Spleen (tissue), 11 donors: ENCODE measurements around the gene MAU2. TPM values are rescaled to one million over a fixed set of nuclear protein-coding genes. Genes with fewer than 3 reads are reported as not detected.

ENCODE experiments used
- DNase-seq: peaks from one replicate; pipeline ENCODE4 v3.0.0-alpha.2; 2020
- H3K27ac ChIP-seq, 8 donors: fragments of 200-600 bp; sonication (generic) in 7 of 8; 1 replicate in 4 of 8; 2 replicates in 4 of 8; pipeline versions ENCODE4 v1.5.0 to v1.8.0; 2016 to 2021; ENCODE audit warnings: inconsistent platforms in 4 of 8, mild to moderate bottlenecking in 4 of 8, moderate library complexity in 1 of 8
- H3K27me3 ChIP-seq, 7 donors: fragments of 200-600 bp; sonication (generic) in 6 of 7; replicated peaks in 1 of 7; 1 replicate in 4 of 7; 2 replicates in 3 of 7; pipeline versions ENCODE4 v1.5.0 to v1.8.0; 2016 to 2021; ENCODE audit warnings: inconsistent platforms in 3 of 7, mild to moderate bottlenecking in 1 of 7
- H3K36me3 ChIP-seq, 6 donors: fragments of 200-600 bp; sonication (generic) in 5 of 6; 1 replicate in 4 of 6; 2 replicates in 2 of 6; pipeline versions ENCODE4 v1.5.0 to v1.8.0; 2016 to 2021; ENCODE audit warnings: inconsistent platforms in 2 of 6
- H3K4me1 ChIP-seq, 6 donors: fragments of 200-600 bp; sonication (generic) in 5 of 6; 1 replicate in 3 of 6; 2 replicates in 3 of 6; pipeline versions ENCODE4 v1.5.0 to v1.8.0; 2016 to 2021; ENCODE audit warnings: inconsistent platforms in 3 of 6
- H3K4me3 ChIP-seq, 8 donors: fragments of 200-600 bp; sonication (generic) in 7 of 8; 1 replicate in 4 of 8; 2 replicates in 4 of 8; pipeline versions ENCODE4 v1.5.0 to v1.8.0; 2016 to 2021; ENCODE audit warnings: inconsistent platforms in 4 of 8, mild to moderate bottlenecking in 4 of 8, moderate library complexity in 2 of 8
- H3K9me3 ChIP-seq, 8 donors: fragments of 200-600 bp; sonication (generic) in 7 of 8; 1 replicate in 4 of 8; 2 replicates in 4 of 8; pipeline versions ENCODE4 v1.5.0 to v1.8.0; 2016 to 2021; ENCODE audit warnings: inconsistent platforms in 4 of 8
- CTCF ChIP-seq, 11 experiments: fragments of 200-600 bp in 7 of 11; fragments of 450-650 bp in 4 of 11; sonication (generic) in 4 of 11; IDR thresholded peaks in 8 of 11; conservative IDR thresholded peaks in 3 of 11; 1 replicate in 7 of 11; 2 replicates in 4 of 11; pipeline versions ENCODE4 v1.4.0 to v1.8.0; 2016 to 2021; ENCODE audit warnings: antibody characterized with exemption in 11 of 11, inconsistent platforms in 4 of 11, mild to moderate bottlenecking in 1 of 11
- POLR2A ChIP-seq, 3 donors: fragments of 450-650 bp; IDR thresholded peaks; one replicate each; pipeline ENCODE4 v1.5.1; 2017; ENCODE audit warnings: antibody characterized with exemption in 3 of 3, mild to moderate bottlenecking in 1 of 3
- POLR2AphosphoS5 ChIP-seq, 3 donors: sonication (generic); formaldehyde crosslinking; IDR thresholded peaks; one replicate each; pipeline ENCODE4 v1.5.1; 2017; ENCODE audit warnings: antibody characterized with exemption in 3 of 3
- WGBS, 5 donors: extraction: QIAGEN DNeasy Blood & Tissue Kit in 3 of 5; methylation state at CpG; one replicate each; pipeline versions ENCODE4 v1.1.5 to v1.1.7; 2013 to 2018; 5-methylcytosine and 5-hydroxymethylcytosine counted together
- intact Hi-C: fragments of 100-400 bp; cut with DNase I; formaldehyde crosslinking; loops from one replicate; pipeline ENCODE4 v1.15.0; 2023; ENCODE audit warnings: low total_unique reads
- polyA plus RNA-seq, 3 donors: library from polyadenylated mRNA; stranded (reverse); fragments of 200-250 nt; gene quantifications; one replicate each; pipeline ENCODE4 v1.2.1, GENCODE V29; 2013
- total RNA-seq, 7 donors: library from RNA; depleted of rRNA in 3 of 7; stranded (reverse); fragments of >200 nt in 3 of 7; fragmentation: NEBNext Ultra II Directional in 4 of 7; extraction: Animal tissue kit (Norgen Biotek cat#: 25700) in 4 of 7; gene quantifications; one replicate each; pipeline versions ENCODE4 v1.1.0 to v1.2.1, GENCODE V29; 2016 to 2021
- donor health status: healthy with polysubstance abuse.
- donor health status: DM: no; HTN: no; CAD: no; lungs with moderate emphysema.
- donor health status: DM: no; HTN: no; CAD: no.
- donor health status: Bipolar disorder and iron deficiency.
- donor health status: healthy.
- donor health status: DM: no; HTN: no; CAD: no.
- donor health status: DM: yes; HTN: yes; CAD: no.

The MAU2 gene
- total and polyA plus RNA-seq, 10 donors: 12.0 to 133 (median 95.1) TPM

DNA sequence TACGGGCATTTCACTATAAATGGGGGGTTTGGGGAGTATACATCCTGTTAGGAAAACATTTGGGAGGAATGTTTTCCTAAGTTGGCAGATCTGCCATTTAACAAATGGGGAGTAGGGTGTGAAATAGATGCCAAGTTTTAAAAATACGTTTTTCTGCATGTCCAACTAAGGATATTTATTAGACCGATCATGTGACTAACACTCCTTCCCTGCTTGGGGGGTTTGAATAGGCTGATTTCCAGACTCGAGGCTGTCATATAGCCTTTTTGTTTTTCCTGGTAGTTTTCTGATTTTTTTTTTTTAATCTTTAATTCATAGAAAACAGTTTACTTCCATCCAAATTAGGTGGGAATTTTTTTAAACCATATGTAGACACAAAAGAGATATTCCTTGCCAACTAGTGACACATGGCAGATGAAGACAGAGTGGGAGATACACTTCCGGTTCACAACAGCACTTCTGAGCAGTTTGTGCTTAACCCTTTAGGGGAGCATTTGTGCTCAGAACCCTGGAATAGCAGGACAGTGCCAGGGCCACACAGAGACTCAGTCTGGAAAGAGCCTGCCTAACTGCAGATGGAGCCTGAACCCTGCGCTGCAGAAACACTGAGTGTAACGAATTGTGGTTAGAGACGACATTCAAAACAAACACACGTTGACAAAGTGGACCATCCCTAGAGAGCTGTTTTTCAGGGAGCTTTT, 79.3 kb downstream of the MAU2 start:
- TF ChIP-seq POLR2A (IDR thresholded peaks at IDR 0.05) (no peak), POLR2AphosphoS5 (IDR thresholded peaks at IDR 0.05) (no peak), CTCF (IDR thresholded peaks at IDR 0.05 in 8 of 11, conservative IDR thresholded peaks at IDR 0.05 in 3 of 11) (no peak)
- Histone ChIP-seq H3K4me3 (no peak overlapping the region), H3K27ac (peak overlapping the region in 6 of 8 donors; percentile 8 to 45 (median 36)), H3K9me3 (no peaks in the 10 kb centered on the region), H3K27me3 (no peaks in the 10 kb centered on the region), H3K36me3 (no peaks in the 10 kb centered on the region), H3K4me1 (peaks cover 19 to 91% (median 54%) of the 10 kb centered on the region in 6 donors)
- 48 to 57% (median 56%) methylated on average over 9 of the region's 9 CpGs for WGBS, 5 donors
- peak; percentile 15 for DNase-seq
- intact Hi-C loops: loop anchor here (10.0 kb wide), 1 partner anchor 85 kb away; no protein-coding TSS in a partner anchor

GRCh38 chr19:19402656-19403372, 82.2 kb downstream of the MAU2 start:
- peaks cover 24 to 82% (median 56%) of the 10 kb centered on the region in 6 donors for H3K4me1 ChIP-seq
- peak; percentile 19 for DNase-seq
- 76 to 86% (median 80%) methylated on average over 11 of the region's 11 CpGs for WGBS, 5 donors
- H3K36me3 ChIP-seq: no peaks in the 10 kb centered on the region
- intact Hi-C loops: loop anchor here (10.0 kb wide), 1 partner anchor 82 kb away; no protein-coding TSS in a partner anchor
- TF ChIP-seq POLR2AphosphoS5 (IDR thresholded peaks at IDR 0.05) (no peak), POLR2A (IDR thresholded peaks at IDR 0.05) (no peak), CTCF (IDR thresholded peaks at IDR 0.05 in 8 of 11, conservative IDR thresholded peaks at IDR 0.05 in 3 of 11) (no peak)
- no peak overlapping the region for H3K4me3 ChIP-seq
- H3K27ac ChIP-seq: peak overlapping the region in 6 of 8 donors; percentile 38 to 95 (median 60)
- H3K27me3 ChIP-seq: no peaks in the 10 kb centered on the region
- H3K9me3 ChIP-seq: no peaks in the 10 kb centered on the region

- Histone ChIP-seq H3K27ac (peak overlapping the region in 6 of 8 donors; percentile 38 to 95 (median 60)), H3K9me3 (no peaks in the 10 kb centered on the region), H3K36me3 (no peaks in the 10 kb centered on the region), H3K4me3 (no peak overlapping the region), H3K4me1 (peaks cover 30 to 85% (median 61%) of the 10 kb centered on the region in 6 donors), H3K27me3 (no peaks in the 10 kb centered on the region)
- TF ChIP-seq POLR2AphosphoS5 (IDR thresholded peaks at IDR 0.05) (no peak), CTCF (IDR thresholded peaks at IDR 0.05 in 8 of 11, conservative IDR thresholded peaks at IDR 0.05 in 3 of 11) (no peak), POLR2A (IDR thresholded peaks at IDR 0.05) (no peak)
- intact Hi-C loops: loop anchor here (10.0 kb wide), 1 partner anchor 81 kb away; no protein-coding TSS in a partner anchor
- WGBS, 5 donors: 73 to 91% (median 83%) methylated on average over 5 of the region's 5 CpGs
- peak; percentile 72 for DNase-seq
These were observed 82.8 kb downstream of the MAU2 start for GRCh38 chr19:19403373-19403901.
